ENCODE results near the gene ACOT7.

The ACOT7 gene

DNA sequence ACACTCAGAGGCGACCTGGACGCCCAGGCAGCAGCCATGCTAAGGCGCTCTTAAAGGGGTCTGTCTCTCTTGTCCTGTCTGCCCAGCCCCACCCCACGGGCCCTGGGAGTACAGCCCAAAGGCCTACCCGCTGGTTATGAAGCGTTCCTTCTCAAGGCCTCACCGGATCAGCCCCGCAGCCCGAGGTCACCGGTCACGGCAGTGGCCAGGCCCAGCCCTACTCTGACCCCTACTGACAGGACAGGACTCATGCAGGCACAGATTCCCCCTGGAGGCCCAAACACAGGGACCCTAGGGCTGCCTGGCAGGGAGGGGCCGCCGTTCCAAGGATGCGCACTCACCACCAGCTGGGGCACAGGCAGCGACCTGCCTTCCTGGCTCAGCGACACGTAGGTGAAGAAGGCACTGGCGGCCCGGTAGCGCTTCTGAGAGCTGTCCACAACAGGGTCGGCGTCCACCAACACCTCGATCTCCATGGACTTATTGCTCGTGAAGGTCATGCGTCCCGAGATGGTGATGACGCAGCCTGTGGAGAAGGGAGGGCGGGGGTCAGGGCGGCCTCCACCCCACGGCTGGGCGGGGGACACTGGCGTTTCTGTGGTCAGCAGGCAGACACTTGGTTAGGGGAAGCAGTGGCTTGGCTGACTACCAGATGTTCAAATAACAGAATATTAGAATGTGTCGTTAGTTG is 112.7 kb downstream of the ACOT7 start:
- peak in 1 of 2 donors; percentile 14 for DNase-seq

DNA sequence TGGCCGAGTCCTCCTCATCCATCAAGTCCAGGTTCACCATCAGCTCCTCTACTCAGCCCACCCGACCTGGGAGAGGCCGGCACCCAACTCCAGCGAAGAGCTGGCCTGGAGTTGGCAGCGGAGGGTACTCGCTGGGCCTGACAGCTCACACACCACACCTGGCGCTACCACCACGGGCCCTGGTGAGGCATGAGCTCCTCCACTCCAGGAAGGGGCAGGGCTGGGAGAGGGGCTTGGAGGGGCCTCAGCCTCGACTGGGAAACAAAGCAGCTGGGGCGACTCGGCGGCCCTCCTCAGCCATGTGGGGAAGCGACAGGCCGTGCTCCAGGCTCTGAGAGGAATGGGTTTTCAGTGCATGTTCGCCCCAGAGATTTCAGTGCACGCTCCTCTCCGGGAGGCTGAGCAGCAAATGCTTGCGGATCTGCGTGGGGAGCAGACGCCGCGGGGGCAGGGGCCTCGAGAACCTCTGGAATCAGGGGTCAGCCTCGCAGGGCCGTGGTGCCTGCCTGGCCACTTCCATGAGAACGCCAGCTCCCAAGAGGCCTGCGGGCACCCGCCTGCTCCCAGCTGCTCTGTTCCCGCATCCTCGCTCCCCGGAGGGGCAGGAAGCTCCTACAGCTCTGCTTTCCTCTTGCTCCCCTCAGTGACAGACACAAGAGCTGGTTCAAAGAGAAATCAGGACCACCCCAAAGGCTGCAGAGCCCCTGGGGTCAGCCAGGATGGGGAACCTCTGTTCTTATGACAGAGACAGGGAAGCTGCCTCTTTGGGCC is 113.8 kb downstream of the ACOT7 start:
- DNase-seq, result no peak

DNA sequence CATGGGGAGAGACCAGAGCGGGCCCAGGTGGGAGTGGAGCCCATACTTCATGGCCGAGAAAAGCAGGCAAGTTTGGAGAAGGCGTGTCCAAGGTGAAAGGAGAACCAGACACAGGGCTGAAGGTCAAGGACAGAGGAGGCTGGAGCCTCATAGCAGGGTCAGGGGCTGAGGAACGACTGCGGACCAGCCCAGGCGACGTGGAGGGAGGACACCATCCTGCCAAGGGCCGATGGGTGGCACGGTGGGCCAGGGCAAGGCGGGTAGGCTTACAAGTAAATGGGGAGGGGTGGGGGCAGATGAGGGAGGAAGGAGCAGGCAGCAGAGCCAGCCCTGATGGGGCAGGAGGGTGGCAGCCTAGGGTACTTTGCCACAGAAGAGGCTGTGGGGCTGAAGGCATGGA is 114.5 kb downstream of the ACOT7 start:
- DNase-seq, result no peak

DNA sequence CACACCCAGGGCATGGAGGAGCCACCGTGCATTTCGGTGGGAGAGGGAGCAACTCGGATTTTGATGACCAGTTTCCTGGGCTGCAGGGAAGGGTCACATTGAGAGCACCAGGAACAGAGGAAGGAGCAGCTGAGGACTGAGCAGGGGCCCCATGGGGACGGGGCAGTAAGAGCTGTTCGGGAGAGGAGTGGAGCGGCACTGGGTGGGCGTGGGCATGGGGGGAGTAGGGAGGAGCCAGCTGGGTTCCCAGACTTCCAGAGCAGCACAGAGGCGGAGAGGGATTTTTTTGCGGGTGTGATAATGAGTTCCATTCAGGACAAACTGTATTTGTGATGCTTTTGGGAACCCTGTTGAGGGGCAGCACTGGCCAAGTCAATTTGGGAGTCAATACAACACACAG is 115.3 kb downstream of the ACOT7 start:
- DNase-seq, result no peak

DNA sequence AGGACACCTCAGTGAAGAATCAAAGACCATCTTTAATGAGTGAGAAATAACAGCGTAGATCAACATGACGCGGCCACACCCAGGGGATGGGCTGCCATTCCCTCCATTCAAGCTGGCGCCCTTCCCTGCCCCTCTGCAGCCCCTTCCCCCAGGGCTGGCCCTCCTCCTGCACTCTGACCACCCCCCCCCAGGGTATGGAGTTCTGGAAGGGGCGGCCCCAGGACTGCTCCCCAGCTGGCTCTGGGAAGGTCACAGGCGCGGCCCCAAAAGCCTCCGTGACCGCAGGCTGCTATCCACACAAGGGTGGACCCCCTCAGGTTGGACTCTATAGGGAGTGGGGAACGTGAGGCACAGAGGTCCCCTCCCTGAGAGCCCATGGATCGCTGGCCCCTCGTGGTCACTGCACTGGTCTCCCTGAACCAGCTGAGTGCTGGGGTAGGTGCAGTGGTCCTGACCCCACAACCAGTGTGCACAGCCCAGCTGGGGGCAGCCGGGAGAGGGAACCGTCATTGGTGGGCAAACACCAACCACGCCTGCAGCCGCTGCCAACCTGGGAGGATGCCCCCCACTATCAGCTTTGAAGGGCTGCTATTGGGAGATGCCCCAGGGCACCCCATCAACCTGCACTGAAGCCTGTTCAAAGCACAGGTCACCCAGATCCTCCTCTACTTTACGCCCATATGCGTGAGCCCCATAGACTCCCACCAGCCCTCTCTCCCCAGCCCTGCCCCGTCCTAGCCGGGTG is 116.6 kb downstream of the ACOT7 start:
- no peak for DNase-seq

DNA sequence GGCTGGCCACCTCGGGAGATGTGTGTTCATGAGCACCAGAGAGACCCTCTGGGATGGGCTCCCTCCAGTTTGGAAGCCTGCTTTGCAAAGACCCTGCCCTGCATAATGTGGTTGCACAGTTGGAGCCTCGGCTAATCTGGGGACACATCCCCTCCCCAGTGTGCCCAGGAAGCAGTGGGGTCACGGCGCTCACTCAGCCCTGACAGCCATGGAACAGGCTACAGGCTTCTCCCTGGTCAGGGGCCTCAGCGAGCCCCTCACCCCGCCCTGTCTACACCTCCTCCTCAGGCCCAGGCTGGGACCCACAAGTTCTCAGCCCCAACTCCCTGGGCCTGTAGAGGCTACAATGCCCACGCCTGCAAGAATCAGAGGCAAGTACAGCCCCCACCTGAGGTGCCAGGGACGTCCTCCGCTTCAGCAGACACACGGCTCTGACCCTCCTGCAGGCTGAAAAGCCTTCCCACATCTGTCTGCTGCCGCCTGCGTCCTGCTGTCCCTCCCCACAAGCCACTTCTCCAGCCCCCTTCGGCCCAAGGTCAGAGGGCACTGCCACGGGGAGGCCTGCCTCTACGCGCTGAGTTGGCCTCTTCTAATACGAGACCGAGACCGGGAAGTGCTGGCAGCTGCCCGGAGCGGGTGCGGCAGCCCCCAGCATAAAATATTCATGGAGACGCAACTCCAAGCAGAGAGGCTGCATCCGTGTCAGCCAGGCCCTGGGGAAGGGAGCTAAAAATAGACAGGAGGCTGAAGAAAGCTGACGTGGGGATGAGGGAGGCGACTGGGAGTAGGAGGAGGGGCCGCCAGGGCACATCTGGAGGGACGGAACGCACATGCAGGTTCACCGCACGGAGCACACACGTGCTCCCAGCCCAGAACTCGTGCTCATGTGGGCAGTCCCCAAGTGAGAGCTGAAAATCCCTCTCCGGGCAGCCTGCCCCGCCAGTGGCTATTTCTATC is 117.5 kb downstream of the ACOT7 start:
- no peak for DNase-seq

DNA sequence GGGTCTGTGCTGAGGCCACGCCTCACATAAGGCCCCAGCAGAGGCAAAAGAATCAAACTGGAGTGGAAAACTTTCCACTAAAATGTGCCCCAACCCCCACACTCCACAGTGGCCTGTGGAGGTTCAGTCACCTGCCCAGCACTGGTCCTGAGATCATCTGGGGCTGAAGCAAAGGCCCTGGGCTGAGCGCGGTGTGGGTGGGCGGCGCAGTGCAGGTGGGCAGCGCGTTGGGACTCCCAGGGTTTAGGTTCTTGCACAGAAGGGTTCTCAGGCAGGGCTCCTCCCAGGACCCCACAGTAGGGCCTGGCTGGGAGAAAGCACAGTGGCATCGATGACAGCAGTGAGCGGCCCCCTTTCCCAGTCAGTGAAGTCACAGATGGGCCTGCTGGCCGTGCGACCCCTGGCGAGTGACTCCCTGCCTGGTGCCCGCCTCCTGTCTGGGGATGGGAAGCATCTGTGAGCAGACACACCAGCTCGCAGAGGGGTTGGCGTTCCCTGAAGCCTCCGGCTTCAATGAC is 118.9 kb downstream of the ACOT7 start:
- DNase-seq, result no peak

DNA sequence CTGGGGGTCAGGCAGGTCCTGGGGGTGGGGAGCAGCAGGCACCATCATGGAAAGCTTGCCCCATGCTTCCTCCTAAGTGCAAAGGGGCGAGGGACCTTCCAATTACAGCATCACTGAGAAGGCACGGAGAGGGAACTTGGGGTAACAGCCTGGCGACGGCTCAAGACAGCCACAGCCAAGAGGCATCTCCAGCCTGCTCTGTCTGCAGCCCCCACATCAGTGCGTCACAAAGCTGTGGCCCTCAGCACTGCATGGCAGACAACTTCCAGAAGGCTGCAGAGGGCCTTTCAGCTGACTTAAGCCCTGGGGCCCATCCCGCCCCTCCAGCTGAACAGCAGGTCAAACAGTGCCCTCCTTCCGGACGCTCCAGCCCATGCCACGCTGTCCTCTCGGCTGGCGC is 119.5 kb downstream of the ACOT7 start:
- no peak for DNase-seq

DNA sequence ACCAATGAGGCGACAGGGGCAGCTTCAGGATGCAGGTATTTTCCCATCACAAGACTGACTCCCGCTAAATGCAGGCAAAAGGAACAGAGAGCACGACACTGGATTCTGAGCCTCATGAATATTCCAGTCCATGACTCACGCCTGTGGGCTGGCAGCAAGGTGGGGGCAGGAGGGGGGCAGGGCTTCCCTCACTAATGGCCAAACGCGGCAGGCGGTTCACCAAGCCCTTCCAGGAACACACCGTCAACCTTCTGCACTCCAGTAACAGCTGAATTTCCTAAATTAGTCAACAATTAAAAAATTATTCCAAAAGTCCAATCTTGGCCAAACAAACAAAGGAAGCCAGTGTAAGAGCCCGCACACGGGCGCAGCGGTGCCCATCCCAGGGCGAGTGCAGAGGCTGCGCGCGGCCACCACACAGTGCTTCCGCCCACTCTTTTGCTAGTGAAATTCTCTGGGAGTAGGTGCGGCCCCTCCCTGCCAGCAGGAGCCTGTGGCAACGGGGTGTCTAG is 120.1 kb downstream of the ACOT7 start:
- DNase-seq, result no peak

DNA sequence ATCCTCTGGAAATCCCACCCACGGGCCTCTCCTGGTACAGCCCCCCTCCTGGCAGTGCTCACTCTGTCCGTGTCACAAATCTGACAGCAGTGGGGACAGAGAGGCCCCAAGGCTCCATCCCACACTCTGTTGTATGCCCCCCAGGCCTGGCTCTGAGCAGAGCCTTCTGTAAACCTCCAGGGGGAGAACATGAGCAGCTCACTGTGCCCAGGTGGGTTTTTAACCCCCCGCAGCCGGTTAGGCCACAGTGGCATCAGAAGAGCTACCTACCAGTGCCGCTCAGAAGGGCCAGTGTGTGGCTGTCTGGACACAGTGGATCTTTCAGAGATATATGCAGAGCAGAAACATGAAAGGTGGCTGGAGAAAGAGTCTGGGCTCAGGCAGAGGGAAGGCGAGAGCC is 120.7 kb downstream of the ACOT7 start:
- DNase-seq, result no peak

DNA sequence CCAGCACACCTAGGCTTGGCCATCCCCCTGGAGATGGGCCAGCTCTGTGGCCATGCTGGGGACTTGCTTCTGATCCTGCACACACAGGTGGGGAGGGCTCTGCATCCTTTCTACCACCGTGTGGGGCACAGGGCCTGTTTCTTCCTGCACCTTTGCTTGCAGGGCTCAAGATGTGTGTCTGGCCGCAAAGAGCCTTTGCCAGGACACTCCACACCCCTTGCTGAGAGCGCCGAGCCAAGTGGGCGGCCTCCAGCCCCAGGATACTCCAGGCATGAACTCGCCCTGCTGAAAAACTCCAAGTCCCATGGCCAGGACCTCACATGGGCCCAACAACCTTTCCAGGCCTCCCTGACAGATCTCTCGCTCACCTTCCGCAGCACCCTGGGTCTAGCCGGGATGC is 121.1 kb downstream of the ACOT7 start:
- no peak for DNase-seq

DNA sequence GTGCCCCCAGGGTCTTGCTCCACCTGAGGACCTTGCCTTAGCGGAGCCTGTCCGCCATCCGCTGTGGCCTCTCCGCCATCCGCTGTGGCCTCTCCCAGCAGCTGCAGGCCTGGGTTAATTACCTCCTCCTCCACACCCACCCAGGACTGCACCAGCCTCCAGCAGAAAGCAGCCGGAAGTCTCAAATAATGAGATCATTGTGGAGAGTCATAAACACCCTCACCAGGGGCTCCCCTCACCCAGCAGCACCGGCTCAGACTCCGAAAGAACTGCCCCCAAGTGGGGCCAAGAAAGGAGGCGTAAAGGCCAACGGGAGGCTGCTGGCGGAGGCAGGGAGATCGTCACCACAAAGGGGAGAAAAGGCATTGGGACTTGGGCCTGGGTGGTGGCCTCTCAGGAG is 122.0 kb downstream of the ACOT7 start:
- no peak for DNase-seq

DNA sequence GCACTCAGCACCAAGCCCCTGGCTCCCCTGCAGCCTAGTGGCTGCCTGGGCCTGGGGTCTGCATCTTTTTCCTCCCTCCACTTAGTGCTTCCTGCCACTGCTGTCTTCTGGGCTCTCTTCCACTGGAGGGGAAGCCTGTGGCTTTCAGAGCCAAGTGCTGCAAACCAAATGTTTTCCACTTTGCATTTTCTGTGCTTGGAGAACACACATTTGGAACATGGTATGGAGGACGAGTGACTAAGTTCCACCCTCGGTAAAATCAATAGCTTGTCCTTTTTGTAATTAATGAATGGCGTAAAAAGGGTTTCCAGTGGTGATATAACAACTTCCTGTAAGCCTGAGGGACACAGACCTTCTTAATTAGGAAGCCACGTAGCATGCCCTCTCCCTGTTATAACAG is 122.6 kb downstream of the ACOT7 start:
- no peak for DNase-seq

DNA sequence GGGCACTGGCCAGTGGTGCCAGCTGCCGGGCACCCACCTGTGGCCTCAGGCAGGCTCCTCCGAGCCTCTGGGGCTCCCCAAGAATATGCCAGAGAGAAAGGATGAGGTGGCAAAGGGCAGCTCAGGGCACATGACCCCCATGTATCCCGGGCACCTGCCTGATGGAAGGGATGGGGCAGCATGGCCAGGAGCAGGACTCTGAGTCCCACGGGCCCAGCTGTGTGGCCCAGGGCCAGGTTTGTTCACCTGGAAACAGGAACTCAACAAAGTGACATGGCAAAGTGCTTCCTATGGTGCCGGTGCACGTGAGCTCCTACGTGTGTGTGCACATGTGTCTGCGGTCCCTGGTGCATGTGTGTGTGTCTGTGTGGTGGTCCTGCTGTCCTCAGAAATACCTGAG is 123.2 kb downstream of the ACOT7 start:
- no peak for DNase-seq

DNA sequence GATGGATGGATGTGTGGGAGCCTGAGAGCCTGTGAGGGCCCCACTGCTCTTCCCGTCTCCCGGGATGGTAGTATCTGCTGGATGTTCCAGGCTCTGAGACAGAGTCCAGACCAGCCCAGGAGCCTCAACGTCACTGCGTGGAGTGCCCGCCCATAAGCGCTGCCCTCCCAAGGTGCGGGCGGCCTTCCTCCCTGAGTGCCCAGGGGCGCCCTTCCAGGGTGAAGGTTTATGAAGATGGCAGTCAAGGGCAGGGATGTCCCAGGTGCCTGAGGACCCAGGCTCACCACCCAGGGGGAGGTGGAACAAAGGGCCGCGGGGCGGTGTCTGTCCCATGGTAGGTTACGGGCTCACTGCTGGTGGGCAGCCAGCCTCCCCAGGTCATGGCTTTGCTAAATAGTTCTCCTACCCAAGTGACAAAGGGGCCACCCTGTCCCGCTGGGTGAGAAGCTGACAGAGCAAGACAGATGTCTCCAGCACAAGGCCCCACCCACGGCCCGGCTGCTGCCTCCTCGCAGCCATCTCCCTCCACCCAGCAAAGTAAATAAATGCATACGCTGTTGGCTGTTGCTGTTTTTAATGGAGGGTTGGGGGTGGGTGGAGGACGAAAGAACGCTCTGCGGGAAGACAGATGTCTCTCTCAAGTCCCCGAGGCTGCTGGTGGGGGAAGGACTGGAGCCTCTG is 123.7 kb downstream of the ACOT7 start:
- no peak for DNase-seq

DNA sequence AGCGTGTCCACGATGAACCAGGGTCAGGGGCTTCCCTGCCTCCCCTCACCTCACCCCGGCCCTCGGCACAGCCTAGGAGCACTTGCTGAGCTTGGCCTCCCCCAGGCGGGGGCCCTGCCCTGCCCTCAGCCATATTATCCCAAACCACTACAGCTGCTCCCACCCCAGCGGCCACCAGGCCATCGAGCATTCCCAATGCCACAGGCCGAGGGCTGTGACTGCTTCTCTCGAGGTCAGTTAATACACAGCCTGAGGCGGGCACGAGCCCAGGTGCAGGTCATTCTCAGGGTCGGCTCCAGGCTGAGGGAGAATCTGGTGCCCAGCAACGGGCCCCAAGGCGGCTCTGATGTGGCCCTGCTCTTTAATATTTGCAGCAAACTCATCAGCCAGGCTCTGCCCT is 124.3 kb downstream of the ACOT7 start:
- DNase-seq, result no peak

DNA sequence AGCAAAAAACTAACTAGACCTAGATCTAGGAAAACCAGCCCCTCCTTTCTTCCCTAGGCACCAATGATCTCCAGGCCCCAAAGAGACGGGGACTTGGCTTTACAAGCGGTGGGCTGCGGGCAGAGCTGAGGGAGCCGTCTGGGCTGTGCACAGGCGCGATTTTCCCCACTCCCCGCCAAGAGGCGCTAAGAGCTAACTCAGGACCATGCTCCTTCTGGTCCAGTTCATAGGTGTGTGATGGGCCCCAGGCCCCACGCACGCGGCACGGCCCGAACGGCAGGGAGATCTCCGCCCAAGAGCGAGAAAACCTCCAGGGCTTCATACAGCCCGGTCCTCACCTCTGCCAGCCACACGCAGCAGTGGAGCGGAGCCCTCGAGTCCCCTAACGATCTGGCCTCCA is 125.2 kb downstream of the ACOT7 start:
- DNase-seq, result no peak

DNA sequence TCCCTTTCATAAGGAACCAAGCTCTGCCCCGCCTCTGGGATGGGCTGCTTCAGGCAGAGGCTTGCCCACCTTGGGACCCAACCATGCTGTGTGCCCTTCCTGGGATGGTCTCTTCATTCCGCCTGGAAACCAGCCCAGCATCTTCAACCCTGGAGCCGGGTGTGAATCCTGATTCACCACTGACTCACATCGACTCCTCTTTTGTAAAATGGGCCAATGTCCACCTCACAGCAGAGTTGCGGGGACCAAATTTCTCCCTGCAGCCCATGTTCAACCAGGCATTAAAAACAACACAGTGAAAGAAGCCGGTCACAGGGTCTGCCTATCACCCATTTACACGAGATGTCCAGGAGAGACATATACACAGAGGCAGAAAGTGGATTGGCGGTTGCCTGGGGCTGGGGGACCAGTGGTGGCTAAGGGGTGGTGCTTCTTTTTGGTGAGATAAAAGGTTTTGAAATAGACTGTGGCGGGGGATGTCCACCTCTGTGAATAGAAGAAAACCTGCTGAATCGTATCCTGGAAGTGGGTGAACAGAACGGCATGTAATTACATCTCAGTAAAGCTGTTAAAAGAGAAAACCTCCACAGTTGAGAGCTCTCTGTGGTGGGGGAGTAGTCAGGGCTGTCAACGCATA is 125.8 kb downstream of the ACOT7 start:
- DNase-seq, result no peak

DNA sequence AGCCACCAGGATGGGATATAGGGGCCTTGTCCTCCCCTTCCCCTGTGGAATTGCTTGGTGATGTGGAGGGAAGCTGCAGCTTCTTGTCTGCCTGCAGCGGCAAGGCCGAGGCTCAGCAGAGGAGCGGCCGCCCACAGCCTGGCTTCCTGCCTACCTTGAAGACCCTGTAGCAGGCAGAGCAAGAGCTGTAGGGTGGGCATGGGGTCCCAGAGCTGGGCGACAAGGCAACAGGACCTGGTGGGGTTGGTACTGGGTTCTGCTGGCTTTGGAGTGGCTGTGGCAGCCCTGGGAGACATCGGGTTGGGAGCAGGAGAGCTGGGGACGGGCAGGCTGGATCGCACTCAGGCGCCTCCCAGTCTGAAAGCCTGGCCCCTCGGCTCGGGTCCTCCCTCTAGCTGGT is 126.9 kb downstream of the ACOT7 start:
- DNase-seq, result no peak

DNA sequence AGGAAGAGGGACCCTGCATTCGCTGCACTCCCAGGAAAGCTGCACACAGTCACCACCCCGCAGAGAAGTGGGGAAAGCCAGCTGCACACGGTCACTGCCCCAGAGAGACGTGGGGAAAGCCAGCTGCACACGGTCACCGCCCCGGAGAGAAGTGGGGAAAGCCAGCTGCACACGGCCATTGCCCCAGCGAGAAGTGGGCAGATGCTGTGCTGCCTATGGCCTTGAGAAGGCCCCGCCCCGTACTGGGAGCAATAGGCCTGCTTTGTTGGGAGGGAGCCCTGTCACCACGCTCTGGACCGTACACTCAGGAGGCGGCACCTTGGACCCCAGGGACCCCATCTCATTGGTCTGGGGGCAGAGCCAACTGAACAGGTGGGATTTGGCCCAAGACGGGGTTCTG is 128.4 kb downstream of the ACOT7 start:
- DNase-seq, result no peak

DNA sequence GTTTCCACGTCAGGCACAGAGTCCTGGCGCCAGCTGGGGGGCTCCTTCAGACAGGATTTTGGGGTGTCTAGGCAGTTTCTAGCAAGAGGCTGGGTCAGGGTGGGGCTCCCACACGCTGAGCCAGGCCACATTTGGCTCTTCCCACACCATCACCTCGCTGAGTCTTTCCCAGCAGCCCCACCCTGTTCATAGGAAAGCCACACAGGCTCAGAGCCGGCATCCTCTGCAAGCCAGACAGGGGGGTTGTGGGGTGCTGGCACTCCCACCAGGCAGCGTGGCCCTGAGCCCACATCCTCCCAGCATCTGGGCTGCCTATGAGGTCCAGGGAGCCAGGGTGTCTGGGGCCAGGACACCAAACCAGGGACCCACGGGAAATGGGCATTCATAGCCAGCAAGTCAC is 129.9 kb downstream of the ACOT7 start:
- DNase-seq, result no peak

All from inflammatory macrophage (primary cell).